GM21717 (cell line): ENCODE results near the gene COL4A3.
"Not testable (repeated sequence)": the region's sequence is repeated elsewhere in the genome, so short reads cannot be mapped to it uniquely, and the experiment has no call there.

ENCODE experiments used
- ATAC-seq: cut with Tn5 transposase; IDR thresholded peaks from one replicate; pipeline ENCODE4 v1.9.1; 2021; ENCODE audit warnings: mild to moderate bottlenecking, moderate library complexity; ENCODE audit not compliant: unreplicated experiment

COL4A3 gene

GRCh38 chr2:227154986-227155774, 9.2 kb upstream of the COL4A3 start:
- ATAC-seq = no peak

GRCh38 chr2:227160164-227160563, 4.3 kb upstream of the COL4A3 start:
- no peak for ATAC-seq

DNA sequence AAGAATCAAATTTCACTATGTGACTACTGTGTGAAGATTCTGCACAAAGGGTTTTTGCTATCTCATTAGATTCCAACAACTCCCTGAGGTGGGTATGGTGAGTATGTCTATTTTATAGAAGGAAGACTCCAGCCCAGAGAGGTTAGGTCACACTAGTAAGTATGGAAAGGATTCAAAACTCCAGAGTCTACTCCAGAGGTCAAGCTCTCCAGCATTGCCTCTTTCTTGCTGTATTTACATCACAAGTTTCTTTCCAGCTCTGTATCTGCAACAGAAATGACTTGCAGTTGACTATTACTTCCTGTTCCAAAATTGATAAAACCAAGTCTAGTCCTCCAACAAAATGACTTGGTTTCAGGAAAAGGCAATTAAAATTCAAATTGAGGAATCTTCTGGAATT, 2.5 kb upstream of the COL4A3 start:
- ATAC-seq = no peak

GRCh38 chr2:227163485-227163997, 883 bp upstream of the COL4A3 start:
- ATAC-seq = peak; percentile 71

- ATAC-seq = peak; percentile 78
Observed at GRCh38 chr2:227164763-227165291, 403 bp downstream of the COL4A3 start.

DNA sequence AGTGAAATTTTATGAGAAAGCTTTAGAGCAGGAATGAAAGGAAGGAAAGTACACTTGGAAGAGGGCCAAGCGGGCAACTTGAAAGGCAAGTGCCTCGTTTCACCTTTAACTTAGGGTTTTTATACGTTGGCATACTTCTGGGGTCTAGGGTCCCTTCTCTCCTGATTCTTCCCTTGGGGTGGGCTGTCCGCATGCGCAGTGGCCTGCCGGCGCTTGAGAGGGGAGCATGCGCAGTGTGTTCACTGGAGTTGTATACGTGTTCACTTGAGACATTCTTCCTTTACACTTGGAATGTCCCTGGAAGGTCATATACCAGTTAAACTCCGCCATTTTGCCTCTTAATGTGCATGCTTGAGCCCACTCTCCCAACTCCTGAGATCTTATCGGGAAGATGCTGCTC, 7.4 kb downstream of the COL4A3 start:
- not testable (repeated sequence) for ATAC-seq

- ATAC-seq = no peak
Observed at GRCh38 chr2:227177592-227178336, 13.3 kb downstream of the COL4A3 start.

DNA sequence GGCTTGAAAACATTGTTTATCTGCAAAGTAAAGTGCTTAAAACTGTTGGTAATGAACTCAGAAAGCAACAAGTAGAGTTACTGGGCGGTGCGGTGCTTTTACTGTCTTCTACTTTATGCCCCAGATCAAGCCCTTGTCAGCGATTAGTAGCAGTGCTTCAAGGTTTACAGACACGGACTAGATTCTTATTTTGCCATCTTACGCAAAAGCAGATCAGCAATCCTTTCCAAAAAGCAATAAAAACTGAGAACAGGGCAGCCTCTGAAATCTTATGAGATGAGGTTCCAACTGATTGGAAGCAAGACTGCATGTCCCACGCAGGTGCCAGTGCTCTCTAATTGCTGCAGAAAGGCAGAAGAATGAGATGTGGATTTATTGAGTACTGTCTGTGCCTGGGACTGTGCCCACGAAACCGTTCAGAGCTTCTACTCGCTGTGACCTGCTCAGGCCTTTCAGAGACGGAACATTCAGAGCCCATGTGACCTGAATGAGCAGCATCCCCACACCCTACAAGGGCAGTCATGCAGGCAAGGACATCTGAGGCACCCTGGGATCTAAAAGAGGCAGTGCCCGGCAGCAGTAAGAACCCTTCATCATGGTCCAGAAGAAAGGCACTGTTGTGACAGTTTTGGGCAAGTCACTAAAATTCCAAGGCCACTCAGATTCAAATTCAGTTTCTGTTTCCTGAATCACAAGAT, 15.7 kb downstream of the COL4A3 start:
- ATAC-seq = no peak

DNA sequence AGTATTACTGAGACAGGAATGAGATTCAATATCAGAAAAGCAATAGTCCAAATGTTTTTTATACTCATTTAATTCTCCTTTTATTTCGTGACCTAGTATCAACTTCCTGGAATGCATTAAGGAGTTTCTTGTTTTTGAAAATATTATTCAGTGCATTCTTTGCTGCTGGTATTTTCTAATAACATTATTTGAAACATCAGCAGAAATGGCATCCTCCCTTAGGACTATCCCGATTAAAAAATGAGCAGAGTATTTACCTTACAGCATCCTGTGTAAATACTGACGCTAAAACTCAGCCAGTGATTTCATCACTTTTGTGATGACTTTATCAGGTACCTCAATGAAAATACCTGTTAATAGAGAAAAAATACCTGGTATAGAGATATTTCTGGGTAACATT, 16.3 kb downstream of the COL4A3 start:
- no peak for ATAC-seq

DNA sequence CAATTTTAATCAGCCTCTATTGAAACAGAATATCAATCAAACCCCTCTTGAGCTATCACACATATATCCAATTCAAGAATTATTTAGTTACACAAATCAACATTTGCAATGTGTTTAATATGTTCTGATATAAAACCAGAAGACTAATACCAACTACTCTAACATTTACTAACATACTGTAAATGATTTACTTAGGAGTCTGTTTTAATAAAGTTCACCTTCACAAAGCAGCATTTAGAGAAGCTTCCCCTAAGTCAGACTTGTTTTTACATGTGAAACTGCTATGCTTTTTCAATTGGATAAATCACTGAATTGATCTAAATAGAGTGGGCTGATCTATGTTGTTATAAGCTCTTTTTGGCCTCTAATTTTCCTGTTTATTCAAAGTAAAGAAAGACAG, 18.3 kb downstream of the COL4A3 start:
- ATAC-seq = no peak

GRCh38 chr2:227183657-227184367, 19.4 kb downstream of the COL4A3 start:
- ATAC-seq = no peak

- ATAC-seq = no peak
Observed at GRCh38 chr2:227185615-227186232, 21.3 kb downstream of the COL4A3 start.

- no peak for ATAC-seq
Observed at GRCh38 chr2:227186751-227187150, 22.3 kb downstream of the COL4A3 start.

DNA sequence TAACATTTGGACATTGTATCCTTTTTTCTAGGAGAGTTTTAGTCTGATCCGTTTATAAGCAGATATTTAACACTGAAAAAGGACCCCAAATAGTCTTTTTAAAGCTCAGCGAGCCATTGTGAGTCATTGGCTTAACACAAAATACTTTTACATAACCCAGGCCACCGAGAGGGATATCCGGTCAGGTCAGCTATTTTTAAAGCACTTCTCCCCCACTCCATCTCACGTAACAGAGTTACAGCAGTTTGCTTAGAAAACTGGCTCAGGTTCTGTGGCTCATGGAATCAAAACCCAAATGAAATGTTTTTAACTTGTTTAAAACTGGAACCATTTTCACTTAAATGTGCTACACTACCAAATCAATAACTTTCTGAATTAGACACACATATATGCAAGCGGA, 23.9 kb downstream of the COL4A3 start:
- peak; percentile 75 for ATAC-seq

GRCh38 chr2:227191367-227191766, 26.9 kb downstream of the COL4A3 start:
- ATAC-seq = no peak

GRCh38 chr2:227192491-227192890, 28.1 kb downstream of the COL4A3 start:
- ATAC-seq = no peak

- no peak for ATAC-seq
Observed at GRCh38 chr2:227194219-227194618, 29.8 kb downstream of the COL4A3 start.

- ATAC-seq = no peak
Observed at GRCh38 chr2:227198866-227199265, 34.4 kb downstream of the COL4A3 start.

GRCh38 chr2:227201771-227202170, 37.3 kb downstream of the COL4A3 start:
- no peak for ATAC-seq

GRCh38 chr2:227204452-227204851, 40.0 kb downstream of the COL4A3 start:
- no peak for ATAC-seq
